Ramos (cell line): ENCODE results near the gene PVALB.

Experiments used
- in situ Hi-C: fragments of 300-500 bp; cut with MboI; formaldehyde crosslinking; loops from one replicate; pipeline ENCODE4 v1.14.3; 2022; ENCODE audit warnings: low sequenced_read_pairs; ENCODE audit not compliant: unreplicated experiment

PVALB gene

DNA sequence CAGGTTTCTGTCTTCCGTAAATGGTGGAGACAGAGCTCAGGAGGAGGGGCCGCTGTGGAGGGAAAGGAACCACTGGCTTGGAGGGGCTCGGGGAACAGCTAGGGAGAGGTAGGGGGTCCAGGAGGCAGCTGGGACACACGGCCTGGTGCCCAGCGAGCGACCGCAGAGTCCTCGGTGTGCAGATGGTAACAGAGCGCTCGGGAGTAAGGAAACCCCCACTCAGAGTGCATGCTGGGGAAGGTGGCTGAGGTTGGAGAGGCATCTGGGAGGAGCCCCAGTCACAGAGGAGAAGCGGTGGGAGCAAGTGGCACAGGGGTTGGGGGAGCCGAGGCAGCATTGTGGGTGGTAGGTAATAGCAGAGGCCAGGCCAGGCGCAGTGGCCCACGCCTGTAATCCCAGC is 33.2 kb upstream of the PVALB start:
- in situ Hi-C loops: no loop called here

DNA sequence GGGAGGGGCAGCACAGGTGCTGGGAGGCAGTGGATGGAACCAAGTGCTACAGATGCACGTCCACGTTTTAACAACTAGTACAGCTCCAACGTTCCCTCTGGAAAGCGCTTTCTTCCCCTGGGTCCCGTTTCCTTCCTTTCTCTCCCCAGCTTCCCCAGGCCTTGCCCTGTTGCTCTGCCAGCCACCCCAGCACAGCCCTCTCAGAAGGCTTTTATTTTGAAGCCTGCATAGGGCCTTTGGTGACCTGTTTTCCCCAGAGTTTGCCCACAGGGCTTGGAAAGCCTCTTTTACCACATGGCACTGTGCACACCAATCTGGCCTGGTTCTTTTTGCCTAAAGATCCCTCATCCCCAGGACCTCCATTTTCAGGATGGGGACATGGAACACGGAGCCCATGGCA is 30.1 kb upstream of the PVALB start:
- in situ Hi-C loops: no loop called here

DNA sequence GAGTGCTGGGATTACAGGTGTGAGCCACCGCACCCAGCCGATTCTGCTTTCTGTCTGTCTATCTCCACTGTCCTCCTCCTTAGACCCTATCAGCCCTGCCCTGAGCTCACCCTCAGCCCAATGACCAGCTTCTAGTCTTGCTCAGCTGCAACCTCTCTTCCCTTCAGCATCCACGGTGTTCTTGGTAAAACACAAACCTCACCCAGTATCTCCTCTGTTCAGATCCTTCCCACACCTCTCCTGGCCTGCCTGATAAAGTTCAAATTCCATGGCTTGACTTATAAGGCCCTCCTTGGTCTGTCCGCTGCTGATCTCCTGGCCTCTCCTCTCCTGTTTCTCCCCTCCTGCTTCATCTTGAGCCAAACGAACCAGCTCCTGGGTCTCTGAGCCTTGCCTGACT is 29.4 kb upstream of the PVALB start:
- in situ Hi-C loops: no loop called here

DNA sequence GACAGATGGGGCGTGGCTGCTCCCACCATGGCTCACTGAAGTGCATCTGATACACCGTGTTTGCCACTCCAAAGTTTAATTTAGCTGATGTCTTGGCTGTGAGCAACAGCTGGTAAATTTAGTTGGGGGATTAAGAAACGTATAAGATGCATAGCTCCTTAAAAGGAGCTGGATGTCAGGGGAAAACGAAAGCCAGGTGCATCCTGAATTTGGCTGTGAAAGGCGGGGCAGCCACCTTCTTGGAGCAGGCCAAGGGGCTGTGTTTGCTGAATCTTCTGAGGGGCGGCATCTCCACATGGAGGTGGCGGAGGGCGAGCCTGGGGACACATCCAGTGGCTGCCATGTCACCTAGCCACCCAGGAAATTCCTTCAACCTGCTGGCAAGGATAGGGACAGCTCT is 23.3 kb upstream of the PVALB start:
- in situ Hi-C loops: no loop called here

DNA sequence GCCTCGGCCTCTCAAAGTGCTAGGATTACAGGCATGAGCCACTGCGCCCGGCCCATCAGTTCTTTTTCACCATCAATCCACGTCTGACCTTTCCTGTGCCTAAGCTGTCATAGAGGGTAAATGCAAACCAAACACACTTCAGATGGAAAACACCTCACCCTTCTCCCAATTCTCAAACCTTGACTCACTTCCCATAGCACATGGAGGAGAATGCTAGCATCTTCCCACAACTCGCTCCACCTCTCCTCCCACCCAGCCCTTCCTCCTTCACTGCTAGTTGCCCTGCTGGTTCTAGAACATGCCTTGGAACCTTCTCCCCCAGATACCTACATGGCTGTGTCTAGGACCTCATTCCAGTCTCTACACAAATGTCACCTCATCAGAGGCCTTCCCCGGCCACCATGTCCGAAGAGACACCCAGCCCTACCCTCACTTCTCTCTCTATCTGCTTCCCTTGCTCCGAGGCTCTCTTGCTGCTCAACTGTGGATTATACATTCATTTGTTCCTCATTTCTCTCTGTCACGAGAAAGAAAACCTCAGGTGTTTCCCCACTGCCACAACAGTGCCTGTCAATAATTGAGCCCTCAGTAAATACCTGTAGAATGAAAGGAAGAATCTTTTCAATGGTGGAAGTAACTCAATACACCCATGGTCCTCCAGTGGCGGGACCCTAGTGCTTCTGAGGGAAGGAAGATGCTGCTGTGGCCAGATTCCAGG is 22.7 kb upstream of the PVALB start:
- in situ Hi-C loops: no loop called here

DNA sequence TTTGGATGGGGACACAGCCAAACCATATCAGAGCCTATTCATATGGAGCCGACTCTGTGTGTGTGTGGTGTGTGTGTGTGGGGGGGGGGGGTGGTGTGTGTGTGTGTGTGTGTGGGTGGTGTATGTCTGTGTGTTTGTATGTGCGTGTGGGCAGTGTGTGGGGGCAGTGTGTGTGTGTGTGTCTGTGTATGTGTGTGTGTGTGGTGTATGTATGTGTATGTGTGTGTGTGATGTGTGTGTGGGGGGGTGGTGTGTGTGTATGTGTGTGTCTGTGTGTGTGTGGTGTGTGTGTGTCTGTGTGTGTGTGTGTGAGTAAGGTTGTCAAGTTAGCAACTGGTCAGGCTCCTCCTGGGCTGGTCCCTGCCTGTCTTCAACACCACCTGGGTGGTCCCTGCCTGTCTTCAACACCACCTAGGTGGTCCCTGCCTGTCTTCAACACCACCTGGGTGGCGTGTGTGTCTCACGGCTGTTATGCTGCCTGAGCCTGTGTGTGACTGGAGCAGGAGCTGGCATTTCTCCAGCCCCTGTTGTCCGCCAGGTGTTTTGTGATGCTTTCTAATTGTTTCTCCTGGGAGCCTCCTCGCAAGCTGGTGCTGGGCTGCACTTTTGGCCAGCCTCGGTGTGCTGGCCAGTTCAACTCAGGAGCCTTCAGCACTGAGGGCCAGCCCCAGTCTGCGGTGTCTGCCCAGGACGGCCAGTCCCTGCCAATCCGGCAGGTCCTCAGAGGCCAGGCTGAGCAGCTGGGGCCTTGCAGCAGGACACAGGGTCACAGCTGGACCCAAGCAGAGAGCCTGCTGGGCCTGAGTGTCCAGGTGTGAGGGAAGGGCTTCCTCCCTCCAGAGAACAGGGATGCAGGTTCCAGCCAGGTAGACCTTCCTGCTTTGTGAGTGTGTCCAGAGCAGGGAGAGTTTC is 21.5 kb upstream of the PVALB start:
- in situ Hi-C loops: no loop called here

DNA sequence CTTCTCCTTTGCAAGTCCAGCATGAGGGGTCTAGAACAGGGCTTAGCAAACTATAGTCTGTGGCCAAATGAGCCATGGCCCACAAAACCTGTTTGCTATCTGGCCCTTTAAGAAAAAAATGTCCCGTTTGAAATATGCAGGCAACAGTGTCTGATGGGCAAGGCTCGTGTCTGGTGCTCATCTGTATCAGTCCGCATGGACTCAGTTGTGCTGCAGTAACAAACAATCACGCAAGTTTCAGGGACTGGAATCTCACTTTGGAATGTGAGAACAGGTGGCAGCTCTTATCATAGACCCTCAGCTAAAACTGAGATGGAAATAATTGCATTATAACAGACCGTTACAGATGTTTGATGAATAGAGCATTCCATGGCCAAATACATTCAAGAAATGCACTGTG is 19.1 kb upstream of the PVALB start:
- in situ Hi-C loops: no loop called here

DNA sequence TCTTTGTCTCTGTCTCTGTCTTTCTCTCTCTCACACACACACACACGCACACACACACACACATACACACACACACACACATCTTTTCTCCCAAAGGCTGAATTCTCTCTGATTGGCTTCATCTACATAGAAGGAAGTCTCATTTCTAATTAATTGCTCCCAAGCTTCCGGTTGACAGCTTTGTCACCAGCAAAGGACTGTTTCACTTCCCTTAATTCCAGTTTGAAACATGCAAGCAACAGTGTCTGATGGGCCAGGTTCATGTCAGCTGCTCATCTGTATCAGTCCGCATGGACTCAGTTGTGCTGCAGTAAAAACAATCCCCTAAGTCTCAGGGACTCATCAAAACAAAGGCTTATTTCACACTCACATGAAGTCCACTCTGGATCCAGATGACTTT is 16.2 kb upstream of the PVALB start:
- in situ Hi-C loops: no loop called here

DNA sequence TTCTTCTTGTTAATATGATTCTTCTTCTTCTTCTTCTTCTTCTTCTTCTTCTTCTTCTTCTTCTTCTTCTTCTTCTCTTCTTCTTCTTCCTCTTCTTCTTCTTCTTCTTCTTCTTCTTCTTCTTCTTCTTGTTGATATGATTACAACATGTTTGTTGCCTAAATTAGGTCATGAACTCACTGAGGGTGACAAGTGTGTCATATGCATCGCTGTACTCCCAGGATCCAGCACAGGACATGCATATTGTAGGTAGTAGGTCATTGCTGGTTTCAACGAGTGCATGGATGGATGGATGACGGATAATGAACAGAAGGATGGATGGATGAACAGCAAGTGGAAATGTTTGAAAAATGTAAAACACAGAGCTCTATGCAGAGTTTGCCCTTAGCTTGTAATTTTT is 14.9 kb upstream of the PVALB start:
- in situ Hi-C loops: no loop called here

DNA sequence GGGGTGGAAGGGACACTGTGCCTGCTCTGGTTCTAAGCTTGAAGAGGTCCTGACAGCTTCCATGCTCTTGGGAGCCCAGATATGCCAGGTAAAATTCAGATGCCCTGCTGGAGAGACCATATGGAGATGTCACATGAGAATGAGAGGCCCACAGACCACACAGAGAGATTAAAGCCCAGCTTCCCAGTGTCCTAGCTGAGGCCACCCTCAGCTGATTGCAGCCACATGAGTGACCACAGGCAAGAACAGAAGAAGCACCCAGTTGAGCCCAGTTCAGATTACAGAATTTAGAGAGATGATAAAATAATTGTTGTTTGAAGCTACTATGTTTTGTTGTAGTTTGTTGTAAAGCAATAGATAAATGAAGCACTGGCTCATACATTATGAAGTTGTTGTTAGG is 14.4 kb upstream of the PVALB start:
- in situ Hi-C loops: no loop called here

DNA sequence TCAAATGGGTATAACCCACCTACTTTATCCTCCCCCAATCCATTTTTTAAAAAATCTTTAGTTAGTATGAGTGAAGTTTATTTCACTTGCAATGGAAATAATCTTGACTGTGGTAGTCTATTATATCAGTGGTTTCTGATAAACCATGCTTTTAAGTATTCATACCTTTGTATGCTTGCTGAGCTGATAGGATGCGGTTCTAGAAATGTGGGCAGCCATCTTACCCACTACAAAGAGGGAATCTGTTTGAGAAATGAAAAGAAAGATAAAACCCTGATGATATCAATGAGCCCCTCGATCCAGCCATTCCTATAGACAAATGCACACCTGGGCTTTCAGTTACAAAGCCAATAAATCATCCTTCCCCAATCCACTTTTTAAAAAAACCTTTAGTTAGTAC is 13.8 kb upstream of the PVALB start:
- in situ Hi-C loops: no loop called here

DNA sequence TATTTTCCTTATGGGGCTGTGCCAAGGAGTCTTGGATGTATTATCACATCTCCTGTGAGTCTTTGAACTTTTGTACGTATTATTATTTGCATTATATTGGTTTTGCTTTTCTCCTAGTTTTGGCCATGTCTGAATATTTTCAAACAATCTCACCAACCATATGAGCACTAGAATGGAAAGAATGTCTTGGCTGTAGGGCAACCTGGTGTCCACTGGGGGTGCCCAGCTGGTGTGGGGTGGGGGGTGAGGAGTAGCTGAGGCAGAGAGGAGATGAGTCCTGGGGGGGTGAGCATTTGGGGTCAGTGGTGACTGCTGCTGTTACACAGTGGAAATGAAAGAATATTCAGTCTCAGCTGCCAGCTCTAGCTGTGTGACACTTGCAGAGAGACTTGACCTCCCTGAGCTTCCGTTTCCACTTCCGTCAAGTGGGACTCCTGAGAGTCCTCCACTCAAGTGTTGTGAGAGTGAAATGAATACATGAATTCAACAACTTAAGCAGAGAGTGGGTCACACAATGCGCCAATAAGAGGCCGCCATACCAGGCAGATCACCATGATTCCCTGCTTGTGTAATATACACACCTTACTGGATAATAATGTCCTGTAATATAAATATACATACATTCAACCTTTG is 12.7 kb upstream of the PVALB start:
- in situ Hi-C loops: no loop called here

DNA sequence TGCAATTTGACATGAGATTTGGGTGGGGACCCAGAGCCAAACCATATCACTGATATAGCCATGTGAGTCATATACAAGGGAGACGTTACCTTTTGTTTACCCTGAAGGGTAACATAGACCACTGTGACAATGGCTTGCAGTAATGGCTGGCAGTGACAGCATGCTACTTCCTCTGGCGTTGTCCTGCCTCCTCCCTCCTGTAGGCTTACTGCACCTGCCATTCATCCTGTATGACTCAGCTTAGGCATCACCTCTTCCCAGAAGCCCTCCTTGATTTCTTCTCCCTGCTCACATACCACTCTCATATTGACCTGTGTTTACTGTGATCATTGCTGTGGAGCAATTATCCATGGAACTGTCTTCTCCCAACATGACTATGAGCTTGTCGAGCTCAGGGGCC is 12.0 kb upstream of the PVALB start:
- in situ Hi-C loops: no loop called here

DNA sequence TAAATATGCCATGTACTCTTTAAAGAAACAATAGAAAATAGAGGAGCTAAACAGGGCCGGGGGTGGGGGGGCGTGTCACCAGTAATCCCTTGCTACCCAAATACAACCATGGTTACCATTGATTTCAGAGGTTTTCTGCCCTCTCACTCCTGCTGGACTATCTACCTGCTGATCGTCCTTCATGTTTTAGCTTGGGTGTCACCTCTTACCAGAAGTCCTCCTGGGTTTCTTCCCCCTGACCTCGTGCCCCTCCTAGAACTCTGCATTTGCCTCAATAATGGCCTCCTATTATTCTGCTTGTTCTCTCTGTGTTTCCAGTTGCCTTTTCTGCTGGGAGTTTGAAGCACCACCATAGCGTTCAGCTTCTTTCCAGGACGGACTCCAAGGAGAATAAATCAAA is 9.4 kb upstream of the PVALB start:
- in situ Hi-C loops: no loop called here

DNA sequence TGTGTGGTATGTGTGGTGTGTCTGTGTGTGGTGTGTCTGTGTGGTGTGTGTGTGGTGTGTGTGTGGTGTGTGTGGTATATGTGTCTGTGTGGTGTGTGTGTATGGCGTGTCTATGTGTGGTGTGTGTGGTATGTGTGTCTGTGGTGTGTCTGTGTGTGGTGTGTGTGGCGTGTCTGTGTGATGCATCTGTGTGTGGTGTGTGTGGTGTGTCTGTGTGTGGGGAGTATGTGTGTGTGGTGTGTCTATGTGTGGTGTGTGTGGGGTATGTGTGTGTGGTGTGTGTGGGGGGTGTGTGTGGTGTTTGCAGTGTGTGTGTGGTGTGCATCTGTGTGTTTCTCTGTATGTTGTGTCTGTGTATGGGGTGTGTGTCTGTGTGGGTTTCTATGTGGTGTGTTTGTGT is 7.8 kb upstream of the PVALB start:
- in situ Hi-C loops: no loop called here

DNA sequence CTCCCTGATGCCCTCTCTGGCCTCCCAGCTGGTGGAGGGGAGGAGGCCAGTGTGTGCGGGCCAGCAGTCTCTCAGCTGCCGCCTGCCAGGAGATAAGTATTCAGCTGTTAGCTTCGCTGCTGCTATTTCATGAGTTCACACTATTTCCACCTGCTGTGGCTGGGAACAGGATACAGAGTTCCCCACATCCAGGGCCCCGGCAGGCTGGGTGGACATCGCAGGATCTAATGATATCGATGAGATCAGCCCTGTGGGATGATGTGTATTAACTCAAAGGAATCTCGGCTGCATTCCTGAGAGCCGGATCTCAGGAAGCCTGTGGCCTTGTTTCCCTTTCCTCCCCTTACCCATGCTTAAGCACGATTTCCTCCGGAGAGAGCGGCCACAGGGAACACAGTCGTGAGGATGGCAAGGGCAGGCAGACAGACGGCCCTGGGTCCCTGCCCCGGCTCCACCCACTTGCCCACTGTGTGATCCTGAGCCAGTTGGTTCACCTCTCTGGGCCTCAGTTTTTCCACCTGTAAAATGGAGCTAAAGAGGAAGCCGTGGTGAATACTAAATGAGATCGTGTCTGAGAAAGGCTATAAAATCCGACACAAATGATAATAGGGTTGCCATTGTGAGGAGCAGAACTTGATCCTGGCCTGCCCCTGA is 6.5 kb upstream of the PVALB start:
- in situ Hi-C loops: no loop called here

DNA sequence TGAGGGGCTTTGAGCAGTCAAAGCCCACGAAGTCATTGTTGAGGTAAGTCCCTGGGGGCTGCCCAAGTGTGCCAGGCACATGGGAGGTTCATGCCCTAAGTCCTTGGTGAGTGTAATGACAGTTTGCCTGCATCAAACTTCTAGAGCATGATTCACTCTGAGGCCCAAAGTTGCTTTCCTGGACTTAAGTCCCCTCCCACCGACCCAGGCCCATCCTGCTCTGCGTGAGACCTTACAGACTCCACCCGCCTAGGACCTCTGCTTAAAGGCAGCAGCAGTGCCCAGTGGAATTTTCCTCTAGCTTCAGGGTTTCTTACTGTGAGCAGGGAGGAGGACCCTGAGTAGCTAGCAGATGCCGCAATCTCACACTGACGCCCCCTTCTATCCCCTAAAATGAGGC is 5.7 kb upstream of the PVALB start:
- in situ Hi-C loops: no loop called here

DNA sequence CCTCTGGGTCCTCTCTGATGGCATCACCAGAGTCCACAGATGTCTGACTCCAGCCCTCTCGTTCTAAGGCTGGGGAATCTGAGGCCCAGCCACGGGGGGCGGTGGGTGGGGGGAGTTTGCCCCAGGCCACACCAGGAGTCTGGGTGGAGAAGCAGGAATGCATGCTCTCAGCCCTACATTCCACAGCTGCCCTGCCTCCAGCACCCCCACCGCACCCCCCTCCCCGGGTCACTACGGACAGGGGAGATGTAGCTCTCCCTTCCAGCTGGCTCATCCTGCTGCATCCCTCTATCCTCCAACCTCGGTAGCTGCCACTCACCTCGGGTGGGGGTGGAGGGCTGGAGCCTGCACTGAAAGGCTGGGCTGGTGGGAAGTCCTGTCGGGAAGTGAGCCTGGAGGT is 2.3 kb upstream of the PVALB start:
- in situ Hi-C loops: no loop called here

DNA sequence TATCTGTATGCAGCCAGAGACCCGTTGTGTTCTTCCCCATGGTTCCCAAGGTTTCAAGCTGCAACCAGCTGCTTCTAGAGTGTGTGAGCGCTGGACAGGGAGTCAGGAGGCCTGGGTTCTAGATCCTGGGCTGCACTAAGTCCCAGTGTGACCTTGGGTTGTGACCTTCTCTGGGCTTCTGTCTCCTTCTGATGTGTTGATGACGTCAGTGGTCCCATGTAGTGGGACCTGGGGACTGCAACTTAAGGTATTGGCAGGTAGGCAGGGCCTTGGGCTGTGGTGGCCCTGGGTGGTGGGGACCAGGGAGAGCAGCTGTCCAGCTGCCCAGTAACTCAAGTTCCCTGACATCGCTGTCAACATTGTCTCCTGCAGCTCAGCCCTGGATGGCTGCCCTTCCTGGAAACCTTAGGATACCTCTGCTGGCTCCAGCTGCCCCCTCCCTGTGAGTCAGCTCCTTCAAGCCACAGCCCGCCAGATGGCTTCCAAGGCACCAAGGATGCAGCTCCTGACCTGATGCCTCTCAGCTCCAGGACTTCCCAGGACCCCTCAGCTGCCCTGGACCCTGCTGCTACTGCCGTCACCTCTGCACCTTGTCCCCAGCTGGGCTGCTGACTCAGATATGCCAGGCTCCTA is 1.3 kb upstream of the PVALB start:
- in situ Hi-C loops: no loop called here

DNA sequence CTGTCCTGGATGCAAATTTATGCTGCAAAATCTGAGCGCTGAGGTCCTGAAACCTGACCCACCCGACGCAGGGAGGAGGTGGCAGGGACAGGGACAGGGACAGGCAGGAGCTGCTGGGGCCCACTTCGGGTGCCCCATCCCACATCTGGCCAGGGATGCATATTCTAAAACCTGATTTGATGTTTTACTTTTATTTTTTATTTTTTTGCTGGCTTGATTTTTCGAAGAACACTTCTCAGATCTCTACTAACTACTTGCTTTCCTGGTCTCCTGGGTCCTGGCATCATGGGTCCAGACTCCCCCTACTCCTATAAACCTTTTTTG is 652 bp upstream of the PVALB start:
- in situ Hi-C loops: no loop called here

DNA sequence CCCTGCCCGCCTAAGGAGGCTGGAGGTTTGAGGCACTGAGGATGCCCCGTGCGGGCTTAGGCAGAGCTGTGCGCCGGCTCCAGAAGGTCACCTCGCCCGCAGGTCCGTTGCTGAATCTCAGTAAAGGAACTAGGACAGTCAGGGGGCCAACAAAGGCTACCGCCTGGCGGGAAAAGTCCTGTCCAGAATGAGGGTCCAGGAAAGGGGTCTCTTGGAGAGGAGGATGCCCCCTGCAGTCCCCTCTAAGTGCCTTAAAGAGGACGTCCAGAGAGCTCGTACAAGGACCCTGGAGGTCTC is 548 bp downstream of the PVALB start:
- in situ Hi-C loops: no loop called here
